A673 (cell line): ENCODE results near the gene TTC7B. TPM values are rescaled to one million over a fixed set of nuclear protein-coding genes. Genes with fewer than 3 reads are reported as not detected.

ENCODE experiments used
- BruUV-seq: library from RNA; stranded (reverse); fragments of 400-500 nt; replicated peaks from 2 replicates; lab custom pipeline; 2021; lab: Mats Ljungman, UMichigan
- CTCF ChIA-PET: fragments of 300-600 bp; sonication (Branson Sonifier 250); formaldehyde crosslinking; loops from one replicate; lab custom pipeline; 2022; ENCODE audit warnings: antibody characterized with exemption; lab: Charles Lee
- POLR2A ChIA-PET: fragments of 300-600 bp; sonication (Branson Sonifier 250); formaldehyde crosslinking; loops from one replicate; lab custom pipeline; 2022; ENCODE audit warnings: antibody characterized with exemption; ENCODE audit not compliant: low non-redundant PET; lab: Charles Lee
- DNase-seq: peaks from one replicate; pipeline ENCODE4 v3.0.0-alpha.2; 2015; ENCODE audit warnings: low spot score
- H3K27ac ChIP-seq: fragments of 200-600 bp; sonication (generic); 2 replicates; pipeline ENCODE4 v1.5.1; 2016; ENCODE audit warnings: mixed run types, low read depth, mild to moderate bottlenecking, mixed read lengths, antibody characterized with exemption, low read length; ENCODE audit not compliant: poor library complexity, severe bottlenecking
- H3K27me3 ChIP-seq: fragments of 200-600 bp; sonication (generic); replicated peaks from 2 replicates; pipeline ENCODE4 v1.6.1; 2017; ENCODE audit warnings: mixed run types, low read depth, mild to moderate bottlenecking, mixed read lengths, antibody characterized with exemption, low read length; ENCODE audit not compliant: insufficient read depth, poor library complexity
- H3K36me3 ChIP-seq: fragments of 200-600 bp; sonication (generic); 2 replicates; pipeline ENCODE4 v1.6.1; 2016; ENCODE audit warnings: mixed run types, mild to moderate bottlenecking, mixed read lengths, antibody characterized with exemption, low read length; ENCODE audit not compliant: insufficient read depth, poor library complexity, severe bottlenecking
- H3K4me1 ChIP-seq: fragments of 200-600 bp; sonication (generic); 2 replicates; pipeline ENCODE4 v1.6.1; 2017; ENCODE audit warnings: mixed run types, mild to moderate bottlenecking, mixed read lengths, antibody characterized with exemption, low read length; ENCODE audit not compliant: insufficient read depth, poor library complexity, severe bottlenecking
- H3K4me3 ChIP-seq: fragments of 200-600 bp; sonication (generic); 2 replicates; pipeline ENCODE4 v1.5.1; 2016; ENCODE audit warnings: low read depth, mixed run types, mild to moderate bottlenecking, mixed read lengths, low read length; ENCODE audit not compliant: poor library complexity, severe bottlenecking
- H3K9me3 ChIP-seq: fragments of 200-600 bp; sonication (generic); 2 replicates; pipeline ENCODE4 v1.6.1; 2016; ENCODE audit warnings: mixed run types, low read depth, mild to moderate bottlenecking, mixed read lengths, antibody characterized with exemption, low read length; ENCODE audit not compliant: poor library complexity, severe bottlenecking
- EZH2 ChIP-seq: fragments of 200-600 bp; sonication (generic); IDR thresholded peaks from 2 replicates; pipeline ENCODE4 v1.6.1; 2017; ENCODE audit warnings: borderline replicate concordance, low read depth, mild to moderate bottlenecking, mixed read lengths, antibody characterized with exemption, low read length; ENCODE audit not compliant: poor library complexity, severe bottlenecking
- intact Hi-C: fragments of 100-400 bp; cut with micrococcal nuclease; formaldehyde crosslinking; loops from one replicate; pipeline ENCODE4 v1.10.0; 2022; ENCODE audit not compliant: unreplicated experiment
- total RNA-seq: library from RNA; stranded (reverse); gene quantifications from 2 replicates; pipeline ENCODE4 v1.2.3, GENCODE V29; 2021
- TF ChIP-seq, protein P1 (sequence below): fragments of 300-800, 200-600 bp; sonication (generic); conservative IDR thresholded peaks from 2 replicates; pipeline ENCODE4 v1.5.1; 2017; ENCODE audit warnings: low read depth, mild to moderate bottlenecking, antibody characterized with exemption, low read length, moderate library complexity, mixed read lengths

Gene TTC7B
- total RNA-seq, 1 experiment from 2014 or later: 39.2 TPM

DNA sequence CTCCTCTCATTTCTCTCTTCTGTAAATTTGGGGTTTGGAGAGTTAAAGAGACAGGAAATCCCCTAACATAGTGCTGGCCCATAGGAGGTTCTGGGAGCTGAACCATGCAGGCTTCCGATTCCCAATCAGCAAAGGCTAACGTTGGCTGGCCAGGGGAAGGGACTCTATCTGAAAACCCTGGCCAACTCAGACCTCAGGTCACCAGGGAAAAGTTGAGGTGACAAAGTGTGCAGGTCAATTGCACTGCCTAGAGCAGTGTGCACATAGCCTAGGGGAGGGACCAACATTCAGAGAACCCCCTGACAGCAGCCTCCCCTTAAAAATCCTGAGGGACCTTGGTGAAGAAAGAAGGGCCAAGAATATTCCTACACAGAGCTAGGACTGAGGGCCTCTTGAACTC is 38.9 kb downstream of the TTC7B start:
- no TSS peak for BruUV-seq
- H3K36me3 ChIP-seq: no peaks in the 10 kb centered on the region
- no peak overlapping the region for H3K27ac ChIP-seq
- no peaks in the 10 kb centered on the region for H3K9me3 ChIP-seq
- CTCF ChIA-PET: no interaction called here
- H3K4me3 ChIP-seq: no peak overlapping the region
- DNase-seq: no peak
- H3K4me1 ChIP-seq: no peaks in the 10 kb centered on the region
- intact Hi-C loops: no loop called here
- no peaks in the 10 kb centered on the region for H3K27me3 ChIP-seq
- TF ChIP-seq, protein P1, sequence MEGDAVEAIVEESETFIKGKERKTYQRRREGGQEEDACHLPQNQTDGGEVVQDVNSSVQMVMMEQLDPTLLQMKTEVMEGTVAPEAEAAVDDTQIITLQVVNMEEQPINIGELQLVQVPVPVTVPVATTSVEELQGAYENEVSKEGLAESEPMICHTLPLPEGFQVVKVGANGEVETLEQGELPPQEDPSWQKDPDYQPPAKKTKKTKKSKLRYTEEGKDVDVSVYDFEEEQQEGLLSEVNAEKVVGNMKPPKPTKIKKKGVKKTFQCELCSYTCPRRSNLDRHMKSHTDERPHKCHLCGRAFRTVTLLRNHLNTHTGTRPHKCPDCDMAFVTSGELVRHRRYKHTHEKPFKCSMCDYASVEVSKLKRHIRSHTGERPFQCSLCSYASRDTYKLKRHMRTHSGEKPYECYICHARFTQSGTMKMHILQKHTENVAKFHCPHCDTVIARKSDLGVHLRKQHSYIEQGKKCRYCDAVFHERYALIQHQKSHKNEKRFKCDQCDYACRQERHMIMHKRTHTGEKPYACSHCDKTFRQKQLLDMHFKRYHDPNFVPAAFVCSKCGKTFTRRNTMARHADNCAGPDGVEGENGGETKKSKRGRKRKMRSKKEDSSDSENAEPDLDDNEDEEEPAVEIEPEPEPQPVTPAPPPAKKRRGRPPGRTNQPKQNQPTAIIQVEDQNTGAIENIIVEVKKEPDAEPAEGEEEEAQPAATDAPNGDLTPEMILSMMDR: no peak
- no peak for TF ChIP-seq EZH2
- POLR2A ChIA-PET: no interaction called here

DNA sequence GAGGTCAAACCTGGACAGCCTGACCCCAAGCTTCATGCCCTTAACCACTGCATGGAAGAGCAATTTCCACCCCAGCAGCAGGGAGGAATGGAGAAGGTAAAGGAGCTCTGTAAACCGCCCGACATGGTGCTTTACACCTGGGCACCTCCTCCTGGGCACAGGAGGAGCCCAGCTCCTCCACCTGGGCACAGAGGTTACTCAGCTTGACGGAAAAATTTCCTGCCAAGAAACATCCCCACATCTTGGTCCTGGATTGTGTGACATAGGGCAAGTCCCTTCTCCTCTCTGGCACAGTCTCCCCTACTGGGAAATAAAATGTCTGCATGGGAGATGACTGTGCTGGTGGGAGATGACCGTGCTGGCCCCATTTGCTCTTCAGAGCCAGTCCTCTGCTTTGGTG is 40.8 kb downstream of the TTC7B start:
- no peak for DNase-seq
- no peak overlapping the region for H3K27ac ChIP-seq
- no peaks in the 10 kb centered on the region for H3K36me3 ChIP-seq
- intact Hi-C loops: no loop called here
- no peaks in the 10 kb centered on the region for H3K4me1 ChIP-seq
- H3K4me3 ChIP-seq: no peak overlapping the region
- TF ChIP-seq, protein P1: no peak
- no peak for TF ChIP-seq EZH2
- no TSS peak for BruUV-seq
- no peaks in the 10 kb centered on the region for H3K27me3 ChIP-seq
- ChIA-PET POLR2A (no interaction called here), CTCF (no interaction called here)
- H3K9me3 ChIP-seq: no peaks in the 10 kb centered on the region

DNA sequence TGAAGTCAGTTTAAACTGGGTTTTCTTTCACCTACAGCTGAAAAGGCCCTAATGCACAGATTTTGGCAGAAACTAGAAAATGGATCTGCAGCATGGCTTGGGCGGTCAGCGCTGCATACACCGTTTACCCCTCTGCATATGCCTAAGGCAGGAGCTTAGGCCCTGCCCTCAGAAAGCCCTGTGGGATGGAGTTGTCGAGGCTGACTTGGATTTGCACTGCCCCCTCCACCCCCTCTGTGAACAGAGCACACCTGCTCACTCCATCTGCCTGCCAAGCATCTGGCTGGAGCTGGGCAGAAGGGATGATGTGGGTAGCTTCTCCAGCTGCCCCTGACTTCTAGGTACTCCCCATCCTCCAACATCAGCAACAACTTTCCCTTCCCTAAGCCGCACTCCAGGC is 41.9 kb downstream of the TTC7B start:
- TF ChIP-seq, protein P1: no peak
- no peak for TF ChIP-seq EZH2
- no peak for DNase-seq
- CTCF ChIA-PET: no interaction called here

More for the DNA sequence above, 41.9 kb downstream of the TTC7B start:
- no TSS peak for BruUV-seq
- no peaks in the 10 kb centered on the region for H3K4me1 ChIP-seq
- no peak overlapping the region for H3K27ac ChIP-seq
- intact Hi-C loops: no loop called here
- POLR2A ChIA-PET: no interaction called here
- H3K4me3 ChIP-seq: no peak overlapping the region
- H3K36me3 ChIP-seq: peaks cover 4% of the 10 kb centered on the region
- no peaks in the 10 kb centered on the region for H3K9me3 ChIP-seq
- no peaks in the 10 kb centered on the region for H3K27me3 ChIP-seq
